Neural cell (in vitro differentiated cells): ENCODE results near the gene HBEGF. TPM values are rescaled to one million over a fixed set of nuclear protein-coding genes. Genes with fewer than 3 reads are reported as not detected.

Experiments
- H2AFZ ChIP-seq: fragments of 200-600, 300-800 bp; sonication (generic), shearing (Covaris generic); 2 replicates; pipeline ENCODE4 v1.6.0; 2014; ENCODE audit warnings: low read depth, mild to moderate bottlenecking, antibody characterized with exemption, low read length, moderate library complexity
- H3F3A ChIP-seq: fragments of 200-600 bp; shearing (Covaris generic); 2 replicates; pipeline ENCODE4 v1.6.1; 2016; ENCODE audit warnings: mild to moderate bottlenecking, moderate library complexity, mixed read lengths, antibody characterized with exemption, low read length; ENCODE audit not compliant: insufficient read depth, poor library complexity, severe bottlenecking
- H3K27ac ChIP-seq: fragments of 200-600, 300-800 bp; sonication (generic), shearing (Covaris generic); 2 replicates; pipeline ENCODE4 v1.5.1; 2014; ENCODE audit warnings: mild to moderate bottlenecking, low read length, moderate library complexity
- H3K27me3 ChIP-seq: fragments of 300-800, 200-600 bp; sonication (generic), shearing (Covaris generic); 2 replicates; pipeline ENCODE4 v1.6.0; 2014; ENCODE audit warnings: mild to moderate bottlenecking, low read depth, low read length, moderate library complexity; ENCODE audit not compliant: insufficient read depth
- H3K36me3 ChIP-seq: fragments of 300-800, 200-600 bp; sonication (generic), shearing (Covaris generic); 2 replicates; pipeline ENCODE4 v1.5.1; 2014; ENCODE audit warnings: mild to moderate bottlenecking, antibody characterized with exemption, low read length, moderate library complexity; ENCODE audit not compliant: insufficient read depth
- H3K4me2 ChIP-seq: fragments of 300-800, 200-600 bp; sonication (generic), shearing (Covaris generic); 2 replicates; pipeline ENCODE4 v1.6.0; 2014; ENCODE audit warnings: mild to moderate bottlenecking, low read length
- H3K4me3 ChIP-seq: fragments of 300-800, 200-600 bp; sonication (generic), shearing (Covaris generic); 2 replicates; pipeline ENCODE4 v1.5.1; 2014; ENCODE audit warnings: mild to moderate bottlenecking, low read length, moderate library complexity
- H3K79me2 ChIP-seq: fragments of 200-600 bp; shearing (Covaris generic); replicated peaks from 2 replicates; pipeline ENCODE4 v1.6.0; 2014; ENCODE audit warnings: mild to moderate bottlenecking, low read length, moderate library complexity; ENCODE audit not compliant: insufficient read depth
- H3K9ac ChIP-seq: fragments of 300-800, 200-600 bp; sonication (generic), shearing (Covaris generic); 2 replicates; pipeline ENCODE4 v1.6.1; 2016; ENCODE audit warnings: mild to moderate bottlenecking, low read length, mixed read lengths
- H3K9me2 ChIP-seq: fragments of 200-600 bp; shearing (Covaris generic); 2 replicates; pipeline ENCODE4 v1.6.1; 2016; ENCODE audit warnings: mild to moderate bottlenecking, low read length, mixed read lengths; ENCODE audit not compliant: insufficient read depth
- H3K9me3 ChIP-seq: fragments of 200-600, 300-800 bp; sonication (generic), shearing (Covaris generic); 2 replicates; pipeline ENCODE4 v1.6.1; 2016; ENCODE audit warnings: mild to moderate bottlenecking, mixed run types, low read length, moderate library complexity, mixed read lengths
- H4K20me1 ChIP-seq: fragments of 200-600 bp; shearing (Covaris generic); 2 replicates; pipeline ENCODE4 v1.6.1; 2016; ENCODE audit warnings: mild to moderate bottlenecking, mixed run types; ENCODE audit not compliant: insufficient read depth
- EP300 ChIP-seq: fragments of 450-650 bp; conservative IDR thresholded peaks from 2 replicates; pipeline ENCODE4 v1.6.1; 2014; ENCODE audit warnings: antibody characterized with exemption, mild to moderate bottlenecking, moderate library complexity; ENCODE audit not compliant: poor library complexity, severe bottlenecking
- EZH2 ChIP-seq: fragments of 200-600, 300-800 bp; shearing (Covaris generic), sonication (generic); IDR thresholded peaks from 2 replicates; pipeline ENCODE4 v1.6.1; 2014; ENCODE audit warnings: antibody characterized with exemption, low read length, borderline replicate concordance, mild to moderate bottlenecking; ENCODE audit not compliant: insufficient read depth, poor library complexity, severe bottlenecking
- MXI1 ChIP-seq: fragments of 450-650 bp; conservative IDR thresholded peaks from 2 replicates; pipeline ENCODE4 v1.6.1; 2014; ENCODE audit warnings: antibody characterized with exemption, mild to moderate bottlenecking; ENCODE audit not compliant: poor library complexity, severe bottlenecking
- POLR2AphosphoS5 ChIP-seq: IDR thresholded peaks from 2 replicates; pipeline ENCODE4 v1.6.1; 2012
- RAD21 ChIP-seq: fragments of 450-650 bp; conservative IDR thresholded peaks from 2 replicates; pipeline ENCODE4 v1.6.1; 2014; ENCODE audit warnings: antibody characterized with exemption, mild to moderate bottlenecking, moderate library complexity
- SMC3 ChIP-seq: fragments of 450-650 bp; conservative IDR thresholded peaks from 2 replicates; pipeline ENCODE4 v1.6.1; 2014; ENCODE audit warnings: antibody characterized with exemption, mild to moderate bottlenecking, moderate library complexity; ENCODE audit not compliant: poor library complexity
- TAF1 ChIP-seq: IDR thresholded peaks from 2 replicates; pipeline ENCODE4 v1.6.1; 2012; ENCODE audit warnings: low read depth
- polyA plus RNA-seq: library from polyadenylated mRNA; depleted of rRNA; stranded (reverse); fragments of >200 nt; gene quantifications from 2 replicates; pipeline ENCODE4 v1.2.3, GENCODE V29; 2014
- TF ChIP-seq, protein P1 (sequence below): fragments of 450-650 bp; IDR thresholded peaks from 2 replicates; pipeline ENCODE4 v1.5.1; 2014; ENCODE audit warnings: antibody characterized with exemption, mild to moderate bottlenecking, moderate library complexity; ENCODE audit not compliant: poor library complexity, severe bottlenecking
- TF ChIP-seq, protein P2 (sequence below): IDR thresholded peaks from 2 replicates; pipeline ENCODE4 v1.6.1; 2012; ENCODE audit warnings: borderline replicate concordance

Gene HBEGF
- polyA plus RNA-seq, 1 donor from 2014 or later, result 9.8 TPM

GRCh38 chr5:140342896-140343295 lies 3.5 kb downstream of the HBEGF start:
- H4K20me1 ChIP-seq, result no peaks in the 10 kb centered on the region
- no peaks in the 10 kb centered on the region for H3K9me2 ChIP-seq
- no peak overlapping the region for H3K9ac ChIP-seq
- TF ChIP-seq EP300 (no peak), SMC3 (no peak), EZH2 (no peak), MXI1 (no peak), TAF1 (no peak), POLR2AphosphoS5 (no peak), RAD21 (no peak)
- TF ChIP-seq, protein P1, sequence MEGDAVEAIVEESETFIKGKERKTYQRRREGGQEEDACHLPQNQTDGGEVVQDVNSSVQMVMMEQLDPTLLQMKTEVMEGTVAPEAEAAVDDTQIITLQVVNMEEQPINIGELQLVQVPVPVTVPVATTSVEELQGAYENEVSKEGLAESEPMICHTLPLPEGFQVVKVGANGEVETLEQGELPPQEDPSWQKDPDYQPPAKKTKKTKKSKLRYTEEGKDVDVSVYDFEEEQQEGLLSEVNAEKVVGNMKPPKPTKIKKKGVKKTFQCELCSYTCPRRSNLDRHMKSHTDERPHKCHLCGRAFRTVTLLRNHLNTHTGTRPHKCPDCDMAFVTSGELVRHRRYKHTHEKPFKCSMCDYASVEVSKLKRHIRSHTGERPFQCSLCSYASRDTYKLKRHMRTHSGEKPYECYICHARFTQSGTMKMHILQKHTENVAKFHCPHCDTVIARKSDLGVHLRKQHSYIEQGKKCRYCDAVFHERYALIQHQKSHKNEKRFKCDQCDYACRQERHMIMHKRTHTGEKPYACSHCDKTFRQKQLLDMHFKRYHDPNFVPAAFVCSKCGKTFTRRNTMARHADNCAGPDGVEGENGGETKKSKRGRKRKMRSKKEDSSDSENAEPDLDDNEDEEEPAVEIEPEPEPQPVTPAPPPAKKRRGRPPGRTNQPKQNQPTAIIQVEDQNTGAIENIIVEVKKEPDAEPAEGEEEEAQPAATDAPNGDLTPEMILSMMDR, result no peak
- TF ChIP-seq, protein P2, sequence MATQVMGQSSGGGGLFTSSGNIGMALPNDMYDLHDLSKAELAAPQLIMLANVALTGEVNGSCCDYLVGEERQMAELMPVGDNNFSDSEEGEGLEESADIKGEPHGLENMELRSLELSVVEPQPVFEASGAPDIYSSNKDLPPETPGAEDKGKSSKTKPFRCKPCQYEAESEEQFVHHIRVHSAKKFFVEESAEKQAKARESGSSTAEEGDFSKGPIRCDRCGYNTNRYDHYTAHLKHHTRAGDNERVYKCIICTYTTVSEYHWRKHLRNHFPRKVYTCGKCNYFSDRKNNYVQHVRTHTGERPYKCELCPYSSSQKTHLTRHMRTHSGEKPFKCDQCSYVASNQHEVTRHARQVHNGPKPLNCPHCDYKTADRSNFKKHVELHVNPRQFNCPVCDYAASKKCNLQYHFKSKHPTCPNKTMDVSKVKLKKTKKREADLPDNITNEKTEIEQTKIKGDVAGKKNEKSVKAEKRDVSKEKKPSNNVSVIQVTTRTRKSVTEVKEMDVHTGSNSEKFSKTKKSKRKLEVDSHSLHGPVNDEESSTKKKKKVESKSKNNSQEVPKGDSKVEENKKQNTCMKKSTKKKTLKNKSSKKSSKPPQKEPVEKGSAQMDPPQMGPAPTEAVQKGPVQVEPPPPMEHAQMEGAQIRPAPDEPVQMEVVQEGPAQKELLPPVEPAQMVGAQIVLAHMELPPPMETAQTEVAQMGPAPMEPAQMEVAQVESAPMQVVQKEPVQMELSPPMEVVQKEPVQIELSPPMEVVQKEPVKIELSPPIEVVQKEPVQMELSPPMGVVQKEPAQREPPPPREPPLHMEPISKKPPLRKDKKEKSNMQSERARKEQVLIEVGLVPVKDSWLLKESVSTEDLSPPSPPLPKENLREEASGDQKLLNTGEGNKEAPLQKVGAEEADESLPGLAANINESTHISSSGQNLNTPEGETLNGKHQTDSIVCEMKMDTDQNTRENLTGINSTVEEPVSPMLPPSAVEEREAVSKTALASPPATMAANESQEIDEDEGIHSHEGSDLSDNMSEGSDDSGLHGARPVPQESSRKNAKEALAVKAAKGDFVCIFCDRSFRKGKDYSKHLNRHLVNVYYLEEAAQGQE, result no peak
- H3F3A ChIP-seq, result no peaks in the 10 kb centered on the region
- no peaks in the 10 kb centered on the region for H3K9me3 ChIP-seq
- no peak overlapping the region for H3K4me3 ChIP-seq
- no peak overlapping the region for H3K4me2 ChIP-seq
- H3K79me2 ChIP-seq, result no peaks in the 10 kb centered on the region
- H3K27ac ChIP-seq, result no peak overlapping the region
- H3K36me3 ChIP-seq, result no peaks in the 10 kb centered on the region
- H3K27me3 ChIP-seq, result no peaks in the 10 kb centered on the region
- no peak overlapping the region for H2AFZ ChIP-seq

- H3F3A ChIP-seq, result no peaks in the 10 kb centered on the region
- no peaks in the 10 kb centered on the region for H3K9me3 ChIP-seq
- TF ChIP-seq, protein P1, result no peak
- TF ChIP-seq SMC3 (no peak), RAD21 (no peak), MXI1 (no peak), EP300 (no peak), EZH2 (no peak)
- no peak overlapping the region for H2AFZ ChIP-seq
- no peaks in the 10 kb centered on the region for H4K20me1 ChIP-seq
- no peak overlapping the region for H3K4me2 ChIP-seq
- H3K27me3 ChIP-seq, result no peaks in the 10 kb centered on the region
- H3K4me3 ChIP-seq, result no peak overlapping the region
- H3K9me2 ChIP-seq, result no peaks in the 10 kb centered on the region
- no peaks in the 10 kb centered on the region for H3K79me2 ChIP-seq
- H3K27ac ChIP-seq, result no peak overlapping the region
- H3K36me3 ChIP-seq, result no peaks in the 10 kb centered on the region
- H3K9ac ChIP-seq, result no peak overlapping the region
Measured at GRCh38 chr5:140342287-140342686, 4.1 kb downstream of the HBEGF start.
